OCI-LY3 (cell line): Measurements from ENCODE around the gene MOXD1.

Experiments
- CTCF ChIP-seq: fragments of 200-600, 300-600 bp; sonication (generic); IDR thresholded peaks from 2 replicates; pipeline ENCODE4 v1.5.1; 2014; ENCODE audit warnings: antibody characterized with exemption, low read length, low read depth
- EZH2phosphoT487 ChIP-seq: fragments of 200-600 bp; shearing (Covaris generic); IDR thresholded peaks from 2 replicates; pipeline ENCODE4 v1.6.1; 2018; ENCODE audit warnings: antibody characterized with exemption, mixed run types, low read depth

GRCh38 chr6:132359886-132360285 lies 41.4 kb downstream of the MOXD1 start:
- TF ChIP-seq CTCF (no peak), EZH2phosphoT487 (no peak)
